Stimulated activated CD8-positive, alpha-beta memory T cell treated with anti-CD3 and anti-CD28 coated beads, Interleukin-15, amount 100 ng/mL, for 4 hours (primary cell): Measurements from ENCODE around the gene LSMEM2.
"Not testable (repeated sequence)": the region's sequence is repeated elsewhere in the genome, so short reads cannot be mapped to it uniquely, and the experiment has no call there.

Source experiments
- DNase-seq, 2 donors: peaks; one replicate each; pipeline ENCODE4 v3.0.0-alpha.2; 2020; ENCODE audit warnings: low read depth in 2 of 2

LSMEM2 gene

GRCh38 chr3:50278123-50278879 lies 586 bp upstream of the LSMEM2 start:
- no peak for DNase-seq

- DNase-seq: no peak
These were observed 549 bp downstream of the LSMEM2 start for GRCh38 chr3:50279255-50280016.

- not testable (repeated sequence) for DNase-seq
These were observed 5.2 kb downstream of the LSMEM2 start for GRCh38 chr3:50284121-50284520.

GRCh38 chr3:50286322-50287227 lies 7.7 kb downstream of the LSMEM2 start:
- DNase-seq: no peak

- DNase-seq: no peak
These were observed 8.4 kb downstream of the LSMEM2 start for GRCh38 chr3:50287262-50287661.

- DNase-seq: no peak
These were observed 9.6 kb downstream of the LSMEM2 start for GRCh38 chr3:50288387-50289007.

GRCh38 chr3:50289130-50289529 lies 10.2 kb downstream of the LSMEM2 start:
- DNase-seq: no peak

GRCh38 chr3:50290161-50290641 lies 11.3 kb downstream of the LSMEM2 start:
- no peak for DNase-seq

- DNase-seq: peak; percentile 92
These were observed 13.5 kb downstream of the LSMEM2 start, which contains the start of gene IFRD2 for GRCh38 chr3:50292159-50293078. Gene IFRD2 (minus strand): TSS chr3:50292429. CDS start chr3:50292274, 155 bp downstream.

- no peak for DNase-seq
These were observed 14.4 kb downstream of the LSMEM2 start for GRCh38 chr3:50293079-50293801.

GRCh38 chr3:50294089-50294488 lies 15.2 kb downstream of the LSMEM2 start:
- no peak for DNase-seq

GRCh38 chr3:50294492-50295403 lies 15.9 kb downstream of the LSMEM2 start:
- no peak for DNase-seq

GRCh38 chr3:50295553-50296431 lies 16.9 kb downstream of the LSMEM2 start:
- no peak for DNase-seq

- DNase-seq: no peak
These were observed 18.0 kb downstream of the LSMEM2 start for GRCh38 chr3:50296721-50297383.

GRCh38 chr3:50297384-50297775 lies 18.5 kb downstream of the LSMEM2 start:
- DNase-seq: no peak

GRCh38 chr3:50297896-50298725 lies 19.2 kb downstream of the LSMEM2 start:
- DNase-seq: no peak
